SK-N-SH treated with all-trans-retinoic acid at 6 μM for 48 hours (cell line): Measurements from ENCODE around the gene LY6G5B.

Experiments used
- ATAC-seq: fragments of 200-7000 bp; cut with Tn5 transposase; 3 replicates; pipeline ENCODE4 v1.9.1; 2020; ENCODE audit warnings: mild to moderate bottlenecking, moderate library complexity
- ARNTL ChIP-seq: fragments of 450-650 bp; formaldehyde crosslinking; IDR thresholded peaks from 2 replicates; pipeline ENCODE4 v1.5.0; 2020; ENCODE audit warnings: low read depth, mild to moderate bottlenecking, moderate library complexity, borderline replicate concordance
- CREB5 ChIP-seq: fragments of 250-450 bp; sonication (Bioruptor Pico); IDR thresholded peaks from 2 replicates; pipeline ENCODE4 v1.5.1; 2020; ENCODE audit warnings: low read depth, mild to moderate bottlenecking, moderate library complexity
- CSDC2 ChIP-seq: fragments of 250-450 bp; sonication (Bioruptor Pico); IDR thresholded peaks from 2 replicates; pipeline ENCODE4 v1.5.0; 2020; ENCODE audit warnings: mild to moderate bottlenecking, moderate library complexity
- CSRNP3 ChIP-seq: fragments of 250-450 bp; sonication (Bioruptor Pico); IDR thresholded peaks from 2 replicates; pipeline ENCODE4 v1.5.1; 2021; ENCODE audit warnings: mild to moderate bottlenecking, moderate library complexity
- ESRRG ChIP-seq: fragments of 250-450 bp; sonication (Bioruptor Pico); IDR thresholded peaks from 2 replicates; pipeline ENCODE4 v1.6.1; 2021; ENCODE audit warnings: mild to moderate bottlenecking
- GLIS3 ChIP-seq: fragments of 250-450 bp; sonication (Bioruptor Pico); IDR thresholded peaks from 2 replicates; pipeline ENCODE4 v1.5.0; 2020; ENCODE audit warnings: mild to moderate bottlenecking, moderate library complexity
- ISL1 ChIP-seq: fragments of 250-450 bp; sonication (Bioruptor Pico); IDR thresholded peaks from 2 replicates; pipeline ENCODE4 v2.1.2; 2022; ENCODE audit warnings: mild to moderate bottlenecking, moderate library complexity
- OSR1 ChIP-seq: fragments of 250-450 bp; sonication (Bioruptor Pico); IDR thresholded peaks from 2 replicates; pipeline ENCODE4 v1.8.0; 2022; ENCODE audit warnings: moderate library complexity, mild to moderate bottlenecking, inconsistent platforms
- POU6F1 ChIP-seq: fragments of 250-450 bp; sonication (Bioruptor Pico); IDR thresholded peaks from 2 replicates; pipeline ENCODE4 v1.8.0; 2021; ENCODE audit warnings: low read depth, mild to moderate bottlenecking, moderate library complexity, borderline replicate concordance
- PPARA ChIP-seq: fragments of 250-450 bp; sonication (Bioruptor Pico); IDR thresholded peaks from 2 replicates; pipeline ENCODE4 v1.5.0; 2020; ENCODE audit warnings: mild to moderate bottlenecking, borderline replicate concordance
- RARB ChIP-seq: fragments of 250-450 bp; sonication (Bioruptor Pico); IDR thresholded peaks from 2 replicates; pipeline ENCODE4 v1.8.0; 2021; ENCODE audit warnings: mild to moderate bottlenecking, moderate library complexity
- SNAI2 ChIP-seq: fragments of 250-450 bp; sonication (Bioruptor Pico); IDR thresholded peaks from 2 replicates; pipeline ENCODE4 v1.5.0; 2020; ENCODE audit warnings: mild to moderate bottlenecking, moderate library complexity
- TCF4 ChIP-seq: fragments of 250-450 bp; sonication (Bioruptor Pico); IDR thresholded peaks from 2 replicates; pipeline ENCODE4 v1.8.0; 2021; ENCODE audit warnings: mild to moderate bottlenecking, moderate library complexity, borderline replicate concordance
- TOX ChIP-seq: fragments of 250-450 bp; sonication (Bioruptor Pico); IDR thresholded peaks from 2 replicates; pipeline ENCODE4 v1.8.0; 2021; ENCODE audit warnings: mild to moderate bottlenecking, moderate library complexity, borderline replicate concordance
- ZC3H10 ChIP-seq: fragments of 250-450 bp; sonication (Bioruptor Pico); IDR thresholded peaks from 2 replicates; pipeline ENCODE4 v1.5.1; 2021; ENCODE audit warnings: mild to moderate bottlenecking, moderate library complexity
- ZNF565 ChIP-seq: fragments of 450-650 bp; formaldehyde crosslinking; conservative IDR thresholded peaks from 2 replicates; pipeline ENCODE4 v1.5.0; 2020; ENCODE audit warnings: low read depth, mild to moderate bottlenecking, moderate library complexity
- ZNF70 ChIP-seq: fragments of 450-650 bp; formaldehyde crosslinking; IDR thresholded peaks from 2 replicates; pipeline ENCODE4 v1.5.0; 2020; ENCODE audit warnings: mild to moderate bottlenecking, moderate library complexity
- ZNF8 ChIP-seq: fragments of 450-650 bp; formaldehyde crosslinking; IDR thresholded peaks from 2 replicates; pipeline ENCODE4 v1.5.0; 2020; ENCODE audit warnings: mild to moderate bottlenecking, moderate library complexity
- TF ChIP-seq, protein P1 (sequence below): fragments of 250-450 bp; sonication (Bioruptor Pico); IDR thresholded peaks from 2 replicates; pipeline ENCODE4 v1.5.0; 2020; ENCODE audit warnings: mild to moderate bottlenecking, moderate library complexity
- TF ChIP-seq, protein P2 (sequence below): fragments of 250-450 bp; sonication (Bioruptor Pico); IDR thresholded peaks from 2 replicates; pipeline ENCODE4 v1.8.0; 2020; ENCODE audit warnings: mild to moderate bottlenecking, moderate library complexity, borderline replicate concordance

Gene LY6G5B

DNA sequence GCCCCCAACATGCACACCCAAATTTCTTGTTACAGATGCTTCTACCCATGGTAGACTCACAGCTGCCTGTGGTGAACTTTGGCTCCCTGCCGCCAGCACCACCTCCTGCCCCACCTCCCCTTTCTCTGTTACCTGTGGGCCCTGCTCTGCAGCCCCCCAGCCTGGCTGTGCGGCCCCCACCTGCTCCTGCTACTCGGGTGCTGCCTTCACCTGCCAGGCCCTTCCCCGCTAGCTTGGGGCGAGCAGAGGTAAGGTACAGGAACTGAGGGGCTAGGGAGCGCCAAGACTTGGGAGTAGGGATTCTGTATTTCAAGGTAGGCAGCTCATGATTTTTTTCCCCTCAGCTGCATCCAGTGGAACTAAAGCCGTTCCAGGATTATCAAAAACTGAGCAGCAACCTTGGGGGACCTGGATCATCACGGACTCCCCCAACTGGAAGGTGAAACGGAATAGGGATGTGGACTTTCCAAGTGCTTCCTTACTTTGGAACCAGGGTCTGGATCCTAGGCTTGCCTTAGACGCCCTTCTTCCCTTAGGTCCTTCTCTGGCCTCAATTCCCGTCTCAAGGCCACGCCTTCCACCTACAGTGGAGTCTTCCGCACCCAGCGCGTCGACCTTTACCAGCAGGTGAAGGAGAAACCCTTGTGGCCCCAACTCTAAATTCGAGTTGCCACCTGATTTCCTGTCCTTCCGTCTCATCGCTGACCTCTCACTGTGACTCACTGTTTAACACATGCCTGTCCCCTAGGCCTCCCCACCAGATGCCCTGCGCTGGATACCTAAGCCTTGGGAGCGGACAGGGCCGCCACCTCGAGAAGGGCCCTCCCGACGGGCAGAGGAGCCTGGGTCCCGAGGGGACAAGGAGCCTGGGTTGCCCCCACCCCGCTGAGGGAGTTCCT lies 32.8 kb upstream of the LY6G5B start:
- no peak for TF ChIP-seq CSRNP3
- no peak for TF ChIP-seq ZNF70 (CRISPR knock-in tag)
- TF ChIP-seq ESRRG, result no peak
- TF ChIP-seq, protein P1, sequence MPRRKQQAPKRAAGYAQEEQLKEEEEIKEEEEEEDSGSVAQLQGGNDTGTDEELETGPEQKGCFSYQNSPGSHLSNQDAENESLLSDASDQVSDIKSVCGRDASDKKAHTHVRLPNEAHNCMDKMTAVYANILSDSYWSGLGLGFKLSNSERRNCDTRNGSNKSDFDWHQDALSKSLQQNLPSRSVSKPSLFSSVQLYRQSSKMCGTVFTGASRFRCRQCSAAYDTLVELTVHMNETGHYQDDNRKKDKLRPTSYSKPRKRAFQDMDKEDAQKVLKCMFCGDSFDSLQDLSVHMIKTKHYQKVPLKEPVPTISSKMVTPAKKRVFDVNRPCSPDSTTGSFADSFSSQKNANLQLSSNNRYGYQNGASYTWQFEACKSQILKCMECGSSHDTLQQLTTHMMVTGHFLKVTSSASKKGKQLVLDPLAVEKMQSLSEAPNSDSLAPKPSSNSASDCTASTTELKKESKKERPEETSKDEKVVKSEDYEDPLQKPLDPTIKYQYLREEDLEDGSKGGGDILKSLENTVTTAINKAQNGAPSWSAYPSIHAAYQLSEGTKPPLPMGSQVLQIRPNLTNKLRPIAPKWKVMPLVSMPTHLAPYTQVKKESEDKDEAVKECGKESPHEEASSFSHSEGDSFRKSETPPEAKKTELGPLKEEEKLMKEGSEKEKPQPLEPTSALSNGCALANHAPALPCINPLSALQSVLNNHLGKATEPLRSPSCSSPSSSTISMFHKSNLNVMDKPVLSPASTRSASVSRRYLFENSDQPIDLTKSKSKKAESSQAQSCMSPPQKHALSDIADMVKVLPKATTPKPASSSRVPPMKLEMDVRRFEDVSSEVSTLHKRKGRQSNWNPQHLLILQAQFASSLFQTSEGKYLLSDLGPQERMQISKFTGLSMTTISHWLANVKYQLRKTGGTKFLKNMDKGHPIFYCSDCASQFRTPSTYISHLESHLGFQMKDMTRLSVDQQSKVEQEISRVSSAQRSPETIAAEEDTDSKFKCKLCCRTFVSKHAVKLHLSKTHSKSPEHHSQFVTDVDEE, result no peak
- TF ChIP-seq GLIS3 (CRISPR knock-in tag), result no peak
- TF ChIP-seq, all 23 proteins: peak for 0
- no peak for ATAC-seq

DNA sequence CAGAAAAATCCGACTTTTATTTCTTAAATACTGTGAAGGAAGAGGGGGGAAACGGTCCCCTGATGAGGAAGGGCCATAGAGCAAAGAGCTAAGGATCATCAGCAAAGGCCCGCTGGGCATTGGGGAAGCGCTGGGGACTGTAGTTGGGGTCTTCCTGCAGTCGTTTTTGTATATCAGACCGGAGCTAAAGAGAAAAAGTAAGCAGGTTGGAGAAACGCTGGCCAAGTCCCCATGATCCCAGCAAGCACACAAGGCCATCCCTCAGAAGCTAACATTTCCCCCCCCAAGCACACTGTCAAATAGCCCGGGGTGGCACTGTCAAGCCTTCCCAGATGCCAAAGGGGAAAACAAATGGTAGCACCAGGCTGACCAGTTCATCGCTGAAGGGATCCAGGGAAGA lies 30.7 kb upstream of the LY6G5B start:
- TF ChIP-seq GLIS3 (CRISPR knock-in tag), result no peak
- no peak for TF ChIP-seq ZNF8
- TF ChIP-seq CREB5 (CRISPR knock-in tag), result no peak
- TF ChIP-seq ISL1, result no peak
- TF ChIP-seq, protein P2, sequence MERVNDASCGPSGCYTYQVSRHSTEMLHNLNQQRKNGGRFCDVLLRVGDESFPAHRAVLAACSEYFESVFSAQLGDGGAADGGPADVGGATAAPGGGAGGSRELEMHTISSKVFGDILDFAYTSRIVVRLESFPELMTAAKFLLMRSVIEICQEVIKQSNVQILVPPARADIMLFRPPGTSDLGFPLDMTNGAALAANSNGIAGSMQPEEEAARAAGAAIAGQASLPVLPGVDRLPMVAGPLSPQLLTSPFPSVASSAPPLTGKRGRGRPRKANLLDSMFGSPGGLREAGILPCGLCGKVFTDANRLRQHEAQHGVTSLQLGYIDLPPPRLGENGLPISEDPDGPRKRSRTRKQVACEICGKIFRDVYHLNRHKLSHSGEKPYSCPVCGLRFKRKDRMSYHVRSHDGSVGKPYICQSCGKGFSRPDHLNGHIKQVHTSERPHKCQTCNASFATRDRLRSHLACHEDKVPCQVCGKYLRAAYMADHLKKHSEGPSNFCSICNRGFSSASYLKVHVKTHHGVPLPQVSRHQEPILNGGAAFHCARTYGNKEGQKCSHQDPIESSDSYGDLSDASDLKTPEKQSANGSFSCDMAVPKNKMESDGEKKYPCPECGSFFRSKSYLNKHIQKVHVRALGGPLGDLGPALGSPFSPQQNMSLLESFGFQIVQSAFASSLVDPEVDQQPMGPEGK, result no peak
- no peak for TF ChIP-seq TOX
- TF ChIP-seq, all 23 proteins: peak for 0
- no peak; the same call in 2 of the 3 replicates for ATAC-seq

DNA sequence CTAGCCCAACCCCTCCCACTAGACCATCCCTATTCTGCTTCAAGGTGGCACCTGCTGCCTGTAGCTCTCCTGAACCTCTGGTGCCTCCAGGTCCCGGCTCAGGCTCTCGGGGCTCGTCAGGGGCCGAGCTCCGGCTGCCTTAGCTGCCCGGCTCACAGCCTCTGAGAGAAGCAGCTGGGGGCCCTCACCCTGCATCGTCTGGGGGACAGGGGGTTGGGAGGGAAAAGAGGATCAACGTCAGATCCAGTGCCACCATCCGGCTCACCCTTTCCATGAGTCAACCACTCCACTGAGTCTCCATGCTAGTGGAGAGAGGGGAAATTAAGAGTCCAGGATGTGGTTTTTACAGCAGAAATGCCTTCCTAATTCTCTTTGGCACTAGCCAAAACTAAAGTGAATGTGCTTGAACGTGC lies 30.3 kb upstream of the LY6G5B start:
- ATAC-seq, result peak; percentile 30
- TF ChIP-seq ZNF565 (CRISPR knock-in tag) (no peak), PPARA (CRISPR knock-in tag) (no peak), ZNF70 (CRISPR knock-in tag) (no peak), ZC3H10 (CRISPR knock-in tag) (no peak), ARNTL (CRISPR knock-in tag) (no peak), ISL1 (no peak), CSDC2 (CRISPR knock-in tag) (no peak), ZNF8 (no peak), ESRRG (no peak), TCF4 (CRISPR knock-in tag) (no peak), POU6F1 (CRISPR knock-in tag) (no peak), SNAI2 (CRISPR knock-in tag) (no peak), TOX (no peak), OSR1 (no peak), RARB (CRISPR knock-in tag) (no peak), GLIS3 (CRISPR knock-in tag) (no peak)
- TF ChIP-seq, protein P1, result no peak
- TF ChIP-seq, protein P2, result no peak
